PC-3 (cell line): ENCODE results near the gene AKAP13.

Experiments
- CTCF ChIP-seq: fragments of 300-600 bp; sonication (generic); conservative IDR thresholded peaks from 2 replicates; pipeline ENCODE4 v1.5.1; 2017; ENCODE audit warnings: antibody characterized with exemption, low read depth, mild to moderate bottlenecking, low read length
- EZH2 ChIP-seq: fragments of 300-600 bp; sonication (generic); IDR thresholded peaks from one replicate; pipeline ENCODE4 v1.6.1; 2017; ENCODE audit warnings: antibody characterized with exemption, mild to moderate bottlenecking, low read length; ENCODE audit not compliant: unreplicated experiment

- TF ChIP-seq CTCF (no peak), EZH2 (no peak)
Observed at GRCh38 chr15:85477061-85477460, 96.7 kb downstream of the AKAP13 start.
